H9 (cell line): Measurements from ENCODE around the gene ST6GALNAC1. TPM values are rescaled to one million over a fixed set of nuclear protein-coding genes. Genes with fewer than 3 reads are reported as not detected.
A peak's percentile ranks its signal among the peaks of the same experiment; 100 is the strongest.

Source experiments
- DNase-seq: peaks from one replicate; pipeline ENCODE4 v3.0.0-alpha.2; 2017
- H2AFZ ChIP-seq: one replicate; pipeline ENCODE4 v1.6.1; 2013; ENCODE audit warnings: mild to moderate bottlenecking, low read length, control low read depth, moderate library complexity
- H2AK5ac ChIP-seq: 2 replicates; pipeline ENCODE4 v1.6.1; 2013; ENCODE audit warnings: low read length, control low read depth, mixed read lengths; ENCODE audit not compliant: insufficient read length
- H2BK120ac ChIP-seq: one replicate; pipeline ENCODE4 v1.6.1; 2013; ENCODE audit warnings: low read depth, mild to moderate bottlenecking, low read length, control low read depth, inconsistent platforms; ENCODE audit not compliant: poor library complexity, severe bottlenecking
- H2BK12ac ChIP-seq: 2 replicates; pipeline ENCODE4 v1.6.1; 2013; ENCODE audit warnings: low read length, control low read depth, mixed read lengths, low read depth; ENCODE audit not compliant: insufficient read length
- H2BK15ac ChIP-seq: 2 replicates; pipeline ENCODE4 v1.6.1; 2013; ENCODE audit warnings: low read depth, low read length, control low read depth
- H2BK20ac ChIP-seq: one replicate; pipeline ENCODE4 v1.6.1; 2013; ENCODE audit warnings: low read depth, mild to moderate bottlenecking, low read length, control low read depth, inconsistent platforms; ENCODE audit not compliant: poor library complexity, severe bottlenecking
- H2BK5ac ChIP-seq: 2 replicates; pipeline ENCODE4 v1.6.1; 2013; ENCODE audit warnings: low read length, control low read depth, mixed read lengths; ENCODE audit not compliant: insufficient read length
- H3K14ac ChIP-seq: 2 replicates; pipeline ENCODE4 v1.6.1; 2013; ENCODE audit warnings: low read length, control low read depth; ENCODE audit not compliant: insufficient read depth
- H3K18ac ChIP-seq: 2 replicates; pipeline ENCODE4 v1.6.1; 2013; ENCODE audit warnings: low read depth, mild to moderate bottlenecking, mixed read lengths, low read length, control low read depth; ENCODE audit not compliant: insufficient read length
- H3K23ac ChIP-seq: 2 replicates; pipeline ENCODE4 v1.6.1; 2013; ENCODE audit warnings: low read length, control low read depth, mixed read lengths, low read depth; ENCODE audit not compliant: insufficient read length
- H3K23me2 ChIP-seq: 2 replicates; pipeline ENCODE4 v1.6.1; 2013; ENCODE audit warnings: low read depth, mild to moderate bottlenecking, mixed read lengths, low read length, control low read depth; ENCODE audit not compliant: insufficient read length, poor library complexity, severe bottlenecking
- H3K27ac ChIP-seq: 2 replicates; pipeline ENCODE4 v1.5.1; 2013; ENCODE audit warnings: low read length, control low read depth, mixed read lengths, low read depth; ENCODE audit not compliant: insufficient read length
- H3K27me3 ChIP-seq: 2 replicates; pipeline ENCODE4 v1.6.1; 2013; ENCODE audit warnings: low read length, control low read depth, inconsistent platforms; ENCODE audit not compliant: insufficient read depth
- H3K4ac ChIP-seq: 2 replicates; pipeline ENCODE4 v1.6.1; 2013; ENCODE audit warnings: low read depth, mild to moderate bottlenecking, control low read depth, inconsistent platforms, low read length, moderate library complexity
- H3K4me1 ChIP-seq: 2 replicates; pipeline ENCODE4 v1.6.1; 2013; ENCODE audit warnings: low read length, control low read depth, inconsistent platforms; ENCODE audit not compliant: insufficient read depth
- H3K4me2 ChIP-seq: 2 replicates; pipeline ENCODE4 v1.6.1; 2013; ENCODE audit warnings: low read length, control low read depth, mixed read lengths; ENCODE audit not compliant: insufficient read length, insufficient read depth
- H3K56ac ChIP-seq: 2 replicates; pipeline ENCODE4 v1.6.1; 2013; ENCODE audit warnings: low read depth, mild to moderate bottlenecking, mixed read lengths, low read length, control low read depth; ENCODE audit not compliant: insufficient read length
- H3K79me1 ChIP-seq: 2 replicates; pipeline ENCODE4 v1.6.1; 2013; ENCODE audit warnings: low read depth, mild to moderate bottlenecking, moderate library complexity, low read length, control low read depth, inconsistent platforms; ENCODE audit not compliant: insufficient read depth, poor library complexity, severe bottlenecking
- H3K79me2 ChIP-seq: 2 replicates; pipeline ENCODE4 v1.6.1; 2013; ENCODE audit warnings: low read length, control low read depth, inconsistent platforms; ENCODE audit not compliant: insufficient read depth
- H3K9ac ChIP-seq: 2 replicates; pipeline ENCODE4 v1.6.1; 2013; ENCODE audit warnings: low read length, control low read depth, mixed read lengths; ENCODE audit not compliant: insufficient read length; ENCODE audit errors: extremely low read depth
- H3K9me3 ChIP-seq: one replicate; pipeline ENCODE4 v1.6.1; 2013; ENCODE audit warnings: low read depth, low read length, inconsistent platforms; ENCODE audit not compliant: control insufficient read depth
- H3T11ph ChIP-seq: one replicate; pipeline ENCODE4 v1.6.1; 2013; ENCODE audit warnings: mild to moderate bottlenecking, low read length, control low read depth, inconsistent platforms
- H4K20me1 ChIP-seq: one replicate; pipeline ENCODE4 v1.6.1; 2013; ENCODE audit not compliant: control insufficient read depth, insufficient read length, insufficient read depth
- H4K5ac ChIP-seq: 2 replicates; pipeline ENCODE4 v1.6.1; 2013; ENCODE audit warnings: low read depth, mild to moderate bottlenecking, mixed read lengths, low read length, control low read depth; ENCODE audit not compliant: insufficient read length
- H4K8ac ChIP-seq: replicated peaks from 2 replicates; pipeline ENCODE4 v1.6.1; 2013; ENCODE audit warnings: low read length, control low read depth, mixed read lengths, low read depth; ENCODE audit not compliant: insufficient read length
- H4K91ac ChIP-seq: 2 replicates; pipeline ENCODE4 v1.6.1; 2013; ENCODE audit warnings: low read depth, mild to moderate bottlenecking, moderate library complexity, mixed read lengths, low read length, control low read depth; ENCODE audit not compliant: insufficient read length
- H3K27ac Mint-ChIP-seq, 3 experiments: 2 replicates in 2 of 3; 3 replicates in 1 of 3; pipeline ENCODE4 v1.8.0; 2020 to 2021; ENCODE audit warnings: mixed read lengths in 3 of 3, mild to moderate bottlenecking in 1 of 3, moderate library complexity in 1 of 3
- H3K27me3 Mint-ChIP-seq: 2 replicates; pipeline ENCODE4 v1.8.0; 2021; ENCODE audit warnings: low read depth, mild to moderate bottlenecking, moderate library complexity, mixed read lengths
- H3K36me3 Mint-ChIP-seq, 3 experiments: 2 replicates in 2 of 3; 3 replicates in 1 of 3; pipeline ENCODE4 v1.8.0; 2020 to 2021; ENCODE audit warnings: low read depth in 3 of 3, mixed read lengths in 3 of 3; ENCODE audit not compliant: insufficient read depth in 1 of 3
- H3K4me1 Mint-ChIP-seq, 2 experiments: 2 replicates each; pipeline ENCODE4 v1.8.0; 2020; ENCODE audit warnings: mixed read lengths in 2 of 2
- H3K4me3 Mint-ChIP-seq, 2 experiments: 2 replicates in 1 of 2; 3 replicates in 1 of 2; pipeline ENCODE4 v1.8.0; 2020 to 2021; ENCODE audit warnings: mild to moderate bottlenecking in 2 of 2, mixed read lengths in 2 of 2, moderate library complexity in 1 of 2
- H3K9me3 Mint-ChIP-seq, 2 experiments: 2 replicates in 1 of 2; 3 replicates in 1 of 2; pipeline ENCODE4 v1.8.0; 2020; ENCODE audit warnings: mild to moderate bottlenecking in 2 of 2, mixed read lengths in 2 of 2, moderate library complexity in 1 of 2
- CTCF ChIP-seq: fragments of 200-600 bp; sonication (generic); conservative IDR thresholded peaks from 3 replicates; pipeline ENCODE4 v1.8.0; 2021; ENCODE audit warnings: antibody characterized with exemption, mild to moderate bottlenecking
- WGBS: extraction: QIAGEN DNeasy Blood & Tissue Kit; methylation state at CpG from one replicate; pipeline ENCODE4 v1.1.7; 2013; ENCODE audit warnings: missing lambda C conversion rate, low lambda C conversion rate, mixed read lengths; ENCODE audit not compliant: insufficient read length; ENCODE audit errors: extremely low coverage; 5-methylcytosine and 5-hydroxymethylcytosine counted together
- total RNA-seq: library from RNA; stranded (reverse); gene quantifications from 2 replicates; pipeline ENCODE4 v1.2.1, GENCODE V29; 2021

The ST6GALNAC1 gene
- total RNA-seq, 1 experiment from 2014 or later, result not detected

- H2AFZ ChIP-seq, result no peak overlapping the region
- no CpG with 5 or more reads among the region's 11 CpGs for WGBS
- no peaks in the 10 kb centered on the region for H4K20me1 ChIP-seq
- no peak overlapping the region for H3K4ac ChIP-seq
- no peak overlapping the region for H4K91ac ChIP-seq
- no peak overlapping the region; the same call in 1 of the 2 replicates for H3K14ac ChIP-seq
- no peak for DNase-seq
- H3K4me2 ChIP-seq, result no peak overlapping the region
- H2AK5ac ChIP-seq, result no peak overlapping the region
- Mint-ChIP-seq H3K4me1 (peaks cover 22 to 38% of the 10 kb centered on the region in 2 experiments), H3K36me3 (no peaks in the 10 kb centered on the region), H3K27ac (peak overlapping the region; percentile 5 to 38 (median 12); a peak in 4 of 7 replicates), H3K9me3 (no peaks in the 10 kb centered on the region; a peak in 1 of 5 replicates), H3K4me3 (no peak overlapping the region), H3K27me3 (no peaks in the 10 kb centered on the region)
- H3K4me1 ChIP-seq, result peaks cover 3% of the 10 kb centered on the region; the same call in 1 of the 2 replicates
- H3K9ac ChIP-seq, result no peak overlapping the region
- no peaks in the 10 kb centered on the region for H3K27me3 ChIP-seq
- no peak overlapping the region for H4K5ac ChIP-seq
- no peak overlapping the region for H2BK5ac ChIP-seq
- H2BK15ac ChIP-seq, result no peak overlapping the region
- H3K18ac ChIP-seq, result no peak overlapping the region
- no peak overlapping the region for H3K56ac ChIP-seq
- H3K23me2 ChIP-seq, result no peaks in the 10 kb centered on the region
- no peak overlapping the region for H2BK20ac ChIP-seq
- H4K8ac ChIP-seq, result no peak overlapping the region
- H3T11ph ChIP-seq, result no peak overlapping the region
- H3K79me1 ChIP-seq, result no peaks in the 10 kb centered on the region
- no peaks in the 10 kb centered on the region for H3K79me2 ChIP-seq
- TF ChIP-seq CTCF, result no peak
- no peak overlapping the region for H2BK12ac ChIP-seq
- H3K27ac ChIP-seq, result no peak overlapping the region
- H2BK120ac ChIP-seq, result no peak overlapping the region
- no peak overlapping the region for H3K23ac ChIP-seq
- H3K9me3 ChIP-seq, result no peaks in the 10 kb centered on the region
These were observed 44.6 kb upstream of the ST6GALNAC1 start for GRCh38 chr17:76688165-76688622.
